RWPE2 (cell line): ENCODE measurements around the gene CSN2.

Experiments
- ATAC-seq: fragments of 200-7000 bp; cut with Tn5 transposase; 3 replicates; pipeline ENCODE4 v1.9.1; 2021; ENCODE audit warnings: low read depth
- DNase-seq: peaks from one replicate; pipeline ENCODE4 v3.0.0-alpha.2; 2020; ENCODE audit warnings: low spot score
- H3K27ac ChIP-seq: fragments of 450-650 bp; 2 replicates; pipeline ENCODE4 v1.5.1; 2017; ENCODE audit warnings: mild to moderate bottlenecking; ENCODE audit not compliant: poor library complexity, severe bottlenecking
- H3K27me3 ChIP-seq: fragments of 250-450 bp; sonication (Bioruptor Pico); 2 replicates; pipeline ENCODE4 v1.5.1; 2021; ENCODE audit warnings: mild to moderate bottlenecking, moderate library complexity; ENCODE audit not compliant: insufficient read depth, poor library complexity, severe bottlenecking
- H3K36me3 ChIP-seq: fragments of 250-450 bp; sonication (Bioruptor Pico); 2 replicates; pipeline ENCODE4 v1.5.1; 2020; ENCODE audit warnings: low read depth, mild to moderate bottlenecking, moderate library complexity
- H3K4me1 ChIP-seq: fragments of 250-450 bp; sonication (Bioruptor Pico); 2 replicates; pipeline ENCODE4 v1.5.1; 2021; ENCODE audit warnings: mild to moderate bottlenecking, moderate library complexity; ENCODE audit not compliant: insufficient read depth, poor library complexity, severe bottlenecking
- H3K4me3 ChIP-seq: fragments of 250-450 bp; sonication (Bioruptor Pico); 2 replicates; pipeline ENCODE4 v1.5.1; 2021; ENCODE audit warnings: mild to moderate bottlenecking, moderate library complexity; ENCODE audit not compliant: severe bottlenecking
- H3K9me3 ChIP-seq: fragments of 250-450 bp; sonication (Bioruptor Pico); 2 replicates; pipeline ENCODE4 v1.5.1; 2021; ENCODE audit warnings: mild to moderate bottlenecking, moderate library complexity; ENCODE audit not compliant: severe bottlenecking
- TF ChIP-seq, protein P1 (sequence below): fragments of 450-650 bp; IDR thresholded peaks from one replicate; pipeline ENCODE4 v1.5.1; 2017; ENCODE audit warnings: mild to moderate bottlenecking, moderate library complexity; ENCODE audit not compliant: poor library complexity, severe bottlenecking

The CSN2 gene

GRCh38 chr4:69910016-69910782, 55.3 kb downstream of the CSN2 start:
- DNase-seq = no peak
- Histone ChIP-seq H3K27ac (no peak overlapping the region), H3K27me3 (no peaks in the 10 kb centered on the region), H3K4me1 (peaks cover 7% of the 10 kb centered on the region), H3K4me3 (no peak overlapping the region), H3K9me3 (no peaks in the 10 kb centered on the region), H3K36me3 (no peaks in the 10 kb centered on the region)
- TF ChIP-seq, protein P1, sequence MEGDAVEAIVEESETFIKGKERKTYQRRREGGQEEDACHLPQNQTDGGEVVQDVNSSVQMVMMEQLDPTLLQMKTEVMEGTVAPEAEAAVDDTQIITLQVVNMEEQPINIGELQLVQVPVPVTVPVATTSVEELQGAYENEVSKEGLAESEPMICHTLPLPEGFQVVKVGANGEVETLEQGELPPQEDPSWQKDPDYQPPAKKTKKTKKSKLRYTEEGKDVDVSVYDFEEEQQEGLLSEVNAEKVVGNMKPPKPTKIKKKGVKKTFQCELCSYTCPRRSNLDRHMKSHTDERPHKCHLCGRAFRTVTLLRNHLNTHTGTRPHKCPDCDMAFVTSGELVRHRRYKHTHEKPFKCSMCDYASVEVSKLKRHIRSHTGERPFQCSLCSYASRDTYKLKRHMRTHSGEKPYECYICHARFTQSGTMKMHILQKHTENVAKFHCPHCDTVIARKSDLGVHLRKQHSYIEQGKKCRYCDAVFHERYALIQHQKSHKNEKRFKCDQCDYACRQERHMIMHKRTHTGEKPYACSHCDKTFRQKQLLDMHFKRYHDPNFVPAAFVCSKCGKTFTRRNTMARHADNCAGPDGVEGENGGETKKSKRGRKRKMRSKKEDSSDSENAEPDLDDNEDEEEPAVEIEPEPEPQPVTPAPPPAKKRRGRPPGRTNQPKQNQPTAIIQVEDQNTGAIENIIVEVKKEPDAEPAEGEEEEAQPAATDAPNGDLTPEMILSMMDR = no peak
- 0 out of 3 replicates have a peak, but pooled peaks have one; percentile 38 for ATAC-seq

DNA sequence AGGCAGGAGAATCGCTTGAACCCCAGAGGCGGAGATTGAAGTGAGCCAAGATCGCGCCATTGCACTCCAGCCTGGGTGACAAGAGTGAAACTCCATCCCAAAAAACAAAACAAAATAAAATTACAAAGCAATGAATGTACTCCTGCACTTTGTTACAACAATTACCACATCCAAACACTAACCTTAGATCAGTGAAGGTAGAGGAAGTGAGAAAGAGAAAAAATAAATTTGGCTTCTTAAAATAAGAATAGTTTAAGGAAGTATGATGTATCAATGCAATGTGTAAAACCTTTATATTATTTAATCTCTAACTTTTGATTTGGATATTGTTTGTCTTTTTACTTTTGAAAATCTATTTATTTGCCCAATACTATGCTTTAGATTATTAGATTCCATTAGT, 56.3 kb downstream of the CSN2 start:
- no peaks in the 10 kb centered on the region for H3K9me3 ChIP-seq

GRCh38 chr4:69907151-69907550, 58.4 kb downstream of the CSN2 start:
- ATAC-seq (no peak; the same call in 2 of the 3 replicates), DNase-seq (no peak)
- H3K27me3 ChIP-seq = no peaks in the 10 kb centered on the region
- H3K27ac ChIP-seq = no peak overlapping the region
- H3K4me3 ChIP-seq = no peak overlapping the region
- peaks cover 7% of the 10 kb centered on the region for H3K4me1 ChIP-seq
- TF ChIP-seq, protein P1 = no peak
- no peaks in the 10 kb centered on the region for H3K9me3 ChIP-seq
- H3K36me3 ChIP-seq = no peaks in the 10 kb centered on the region

More for the DNA sequence above, 56.3 kb downstream of the CSN2 start:
- Histone ChIP-seq H3K36me3 (no peaks in the 10 kb centered on the region), H3K4me1 (peaks cover 7% of the 10 kb centered on the region), H3K4me3 (no peak overlapping the region), H3K27me3 (no peaks in the 10 kb centered on the region), H3K27ac (no peak overlapping the region)
- TF ChIP-seq, protein P1 = no peak
- DNase-seq = no peak
- ATAC-seq = no peak
